ENCODE measurements around the gene C10orf90.

The C10orf90 gene

DNA sequence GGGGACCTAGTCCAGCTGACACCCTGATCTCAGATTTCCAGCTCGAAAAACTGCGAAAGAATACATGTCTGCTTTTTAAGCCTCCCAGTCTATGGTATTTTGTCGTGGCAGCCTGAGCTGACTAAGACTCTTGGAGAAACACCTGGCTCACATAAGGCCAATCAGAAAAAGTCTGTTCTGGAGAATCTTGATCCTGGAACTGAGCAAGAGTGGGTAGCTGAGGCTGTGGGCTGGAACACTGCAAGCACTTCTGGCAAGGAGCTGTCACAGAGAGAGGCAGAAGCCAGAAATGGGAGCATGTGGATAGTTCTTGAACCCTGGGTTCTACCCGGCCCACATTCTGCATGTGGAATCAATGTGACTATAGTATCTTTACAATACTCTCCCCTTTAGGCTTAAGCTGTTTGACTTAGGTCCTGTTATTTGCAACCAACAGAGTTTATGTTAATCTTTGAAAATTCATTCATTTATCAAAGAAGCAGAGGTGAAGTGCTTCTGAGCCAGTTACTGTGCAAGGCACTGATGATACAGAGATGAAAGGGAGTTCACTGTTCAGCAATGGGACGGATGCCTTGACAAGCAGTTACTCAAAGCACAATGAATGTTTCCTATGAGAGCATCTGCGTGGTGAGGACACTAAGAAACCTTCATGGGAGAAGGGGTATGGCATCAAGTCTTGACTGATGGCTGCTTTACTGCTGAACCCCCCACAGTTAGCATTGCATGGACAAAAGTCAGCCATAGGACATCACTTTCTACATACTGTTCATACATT is 4.4 kb upstream of the C10orf90 start:
- no peak for DNase-seq (ENCODE audit: low spot score)

DNA sequence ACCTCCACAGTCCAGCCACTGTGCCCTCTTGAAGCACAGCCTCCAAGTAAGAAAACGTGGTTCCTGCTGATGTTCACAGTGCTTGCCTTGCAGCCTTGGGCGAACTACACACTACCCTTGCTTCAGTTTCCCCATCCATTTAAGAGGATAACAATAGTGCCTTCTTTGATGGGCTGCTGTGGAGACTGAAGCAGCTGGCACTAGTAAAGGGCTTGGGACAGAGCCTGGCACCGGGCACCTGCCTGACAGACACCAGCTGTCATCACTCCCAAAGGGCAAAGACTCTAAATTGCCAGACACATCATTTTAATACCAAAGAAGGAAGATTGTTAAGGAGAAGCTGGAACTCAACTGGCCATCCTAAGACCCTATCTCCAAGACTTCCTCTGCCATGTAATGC is 3.1 kb upstream of the C10orf90 start:
- no peak for DNase-seq (ENCODE audit: low spot score)

DNA sequence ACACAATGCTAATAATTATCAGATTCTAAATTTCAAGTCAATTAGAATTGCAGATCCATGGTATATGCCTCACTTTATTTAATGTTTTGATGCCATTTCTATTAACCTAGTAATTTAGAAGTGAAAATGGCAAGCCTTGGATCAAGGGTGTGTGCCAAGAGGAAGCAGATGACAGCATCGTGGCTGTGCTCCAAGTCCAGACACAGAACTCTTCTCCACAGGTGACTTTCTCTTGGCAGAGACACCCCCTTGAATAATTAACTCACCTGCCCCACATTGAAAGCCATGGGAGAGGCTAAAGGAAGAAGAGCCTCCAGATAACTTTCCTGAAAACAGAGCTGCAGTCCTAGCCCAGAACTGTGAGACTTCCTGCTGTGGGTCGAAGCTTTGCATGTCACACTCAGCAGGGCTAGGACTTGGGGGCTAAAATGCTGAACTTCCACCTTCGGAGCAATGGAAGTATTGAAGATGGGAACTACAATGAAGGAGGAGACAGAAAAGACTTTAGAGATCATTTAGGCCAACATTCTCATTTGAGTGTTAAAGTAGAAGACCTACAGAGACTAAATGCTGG is 996 bp upstream of the C10orf90 start:
- no peak for DNase-seq (ENCODE audit: low spot score)

DNA sequence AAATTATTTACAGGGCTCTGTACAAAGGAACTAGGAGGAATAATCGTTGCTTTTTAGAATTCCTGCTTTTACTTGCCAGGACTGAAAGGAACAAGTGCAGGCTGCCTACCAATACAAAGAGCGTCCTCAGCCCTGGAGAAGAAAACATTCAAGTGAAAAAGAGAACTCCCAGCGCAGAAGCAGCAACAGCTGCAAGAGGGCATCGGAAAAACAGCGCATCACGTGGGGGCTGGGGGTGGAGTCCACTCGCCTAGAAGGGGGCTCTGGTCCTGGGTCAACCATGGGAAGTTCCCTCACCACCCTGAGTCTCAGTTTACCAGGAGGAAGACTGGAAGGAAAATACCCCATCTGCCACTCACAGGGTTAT is 385 bp upstream of the C10orf90 start:
- no peak for DNase-seq (ENCODE audit: low spot score)

GRCh38 chr10:126669168-126669567 is 1.3 kb downstream of the C10orf90 start:
- DNase-seq (ENCODE audit: low spot score): no peak

DNA sequence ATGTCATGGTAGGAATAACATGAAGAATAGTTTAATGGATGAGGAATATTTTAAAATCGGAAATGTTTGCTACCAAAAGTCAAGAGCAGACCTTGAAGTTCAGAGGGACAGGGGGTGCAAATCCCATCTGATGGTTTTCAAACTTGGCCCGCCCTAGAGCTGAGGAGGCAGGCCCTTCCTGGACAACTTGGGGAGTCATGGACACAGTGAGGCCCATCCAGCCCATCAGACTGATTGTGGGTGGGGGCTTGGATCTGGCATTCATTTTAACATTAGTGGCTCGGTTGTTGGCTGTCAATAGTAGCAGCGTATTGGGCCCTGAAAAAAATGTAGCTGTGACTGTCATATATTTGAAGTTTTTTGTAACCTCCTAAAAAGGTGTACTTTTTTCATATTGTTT is 2.0 kb downstream of the C10orf90 start:
- DNase-seq (ENCODE audit: low spot score): no peak

GRCh38 chr10:126667568-126667967 is 2.9 kb downstream of the C10orf90 start:
- no peak for DNase-seq (ENCODE audit: low spot score)

GRCh38 chr10:126665207-126665606 is 5.3 kb downstream of the C10orf90 start:
- no peak for DNase-seq (ENCODE audit: low spot score)

DNA sequence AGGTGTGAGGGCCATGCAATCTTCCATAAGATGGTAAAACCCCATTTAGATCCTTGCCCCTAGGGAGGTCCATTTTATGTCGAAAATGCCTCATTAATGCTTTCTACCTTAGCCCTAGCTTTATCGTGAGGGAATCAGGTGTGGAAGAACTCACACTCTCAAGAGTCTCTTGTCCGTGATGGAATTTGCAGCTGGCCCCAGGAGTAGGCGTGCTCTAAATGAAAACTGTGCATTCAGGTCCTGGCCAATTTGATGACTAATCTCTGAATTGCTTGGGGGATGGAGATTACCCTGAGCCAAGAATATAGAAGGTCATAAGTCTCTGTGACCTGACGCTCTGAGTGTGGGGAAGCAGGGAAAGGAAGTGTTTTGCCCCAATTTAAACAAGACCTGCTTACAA is 6.6 kb downstream of the C10orf90 start:
- DNase-seq (ENCODE audit: low spot score): peak; percentile 2

- peak; percentile 21 for DNase-seq (ENCODE audit: low spot score)
These were observed 7.2 kb downstream of the C10orf90 start for GRCh38 chr10:126663328-126663727.

DNA sequence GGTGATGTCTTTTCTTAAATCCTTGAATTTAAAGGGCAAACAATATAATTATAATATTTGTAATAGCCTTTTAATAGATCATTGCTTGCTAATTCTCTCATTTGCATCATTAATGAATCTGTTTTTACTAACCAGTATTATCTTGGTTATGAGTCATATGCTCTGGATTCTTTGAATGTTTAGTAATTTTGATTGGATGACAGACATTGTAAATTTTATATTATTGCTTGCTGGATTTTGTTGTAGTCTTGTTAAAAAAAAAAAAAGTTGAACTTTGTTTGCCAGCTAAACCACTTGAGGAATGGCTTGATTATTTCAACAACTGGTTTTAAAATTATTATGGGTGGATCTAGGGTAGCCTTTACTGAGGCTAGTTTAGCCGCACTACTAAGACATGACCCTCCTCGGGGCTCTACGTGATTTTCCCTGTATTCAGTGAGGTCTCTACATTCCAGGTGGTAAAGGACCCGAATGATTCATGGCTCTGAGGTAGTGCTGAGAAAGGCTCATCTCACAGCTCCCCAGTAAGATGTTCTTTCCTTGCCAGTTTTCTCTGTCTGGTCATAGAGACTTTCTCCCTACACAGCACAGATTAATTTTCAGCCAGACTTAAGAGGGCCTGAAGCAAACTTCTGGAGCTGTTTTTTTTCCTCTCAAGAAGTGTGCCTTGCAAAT is 8.5 kb downstream of the C10orf90 start:
- no peak for DNase-seq (ENCODE audit: low spot score)

GRCh38 chr10:126661356-126661755 is 9.1 kb downstream of the C10orf90 start:
- no peak for DNase-seq (ENCODE audit: low spot score)

GRCh38 chr10:126659750-126660149 is 10.7 kb downstream of the C10orf90 start:
- DNase-seq (ENCODE audit: low spot score): no peak

DNA sequence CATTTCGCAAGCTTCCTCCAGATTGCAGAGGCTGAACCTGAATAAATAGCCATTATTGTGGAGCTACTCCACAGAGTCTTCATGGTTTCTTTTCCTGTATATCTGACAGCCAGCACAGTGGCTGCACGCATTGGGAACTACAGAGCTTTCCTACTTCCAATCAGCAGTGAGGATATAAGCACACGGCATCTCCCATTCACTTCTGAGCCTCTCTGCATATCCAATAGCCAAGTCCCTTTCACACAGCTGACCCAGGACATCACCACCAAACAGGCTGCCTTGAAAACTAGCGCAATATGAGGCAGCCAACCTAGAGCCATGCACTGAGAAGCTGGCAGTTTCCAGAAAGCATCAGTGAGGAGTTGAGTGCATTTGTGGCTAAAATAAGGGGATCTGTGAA is 11.6 kb downstream of the C10orf90 start:
- DNase-seq (ENCODE audit: low spot score): no peak

DNA sequence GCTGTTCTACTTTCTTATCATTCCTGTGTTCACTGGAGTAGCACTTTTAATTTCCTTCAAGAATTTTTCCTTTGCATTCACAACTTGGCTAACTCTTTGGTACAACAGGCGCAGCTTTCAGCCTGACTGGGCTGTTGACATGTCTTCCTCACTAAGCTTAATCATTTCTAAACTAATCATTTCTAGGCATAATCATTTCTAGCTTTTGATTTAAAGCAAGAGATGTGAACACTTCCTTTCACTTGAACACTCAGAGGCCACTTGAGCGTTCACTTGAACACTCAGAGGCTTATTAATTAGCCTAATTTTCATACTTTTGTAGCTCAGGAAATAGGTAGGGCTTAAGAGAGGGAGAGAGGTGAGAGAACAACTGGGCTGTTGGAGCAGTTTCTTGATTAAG is 15.9 kb downstream of the C10orf90 start:
- DNase-seq (ENCODE audit: low spot score): no peak

- no peak for DNase-seq (ENCODE audit: low spot score)
These were observed 19.0 kb downstream of the C10orf90 start for GRCh38 chr10:126651467-126651866.

- no peak for DNase-seq (ENCODE audit: low spot score)
These were observed 20.3 kb downstream of the C10orf90 start for GRCh38 chr10:126650161-126650560.

DNA sequence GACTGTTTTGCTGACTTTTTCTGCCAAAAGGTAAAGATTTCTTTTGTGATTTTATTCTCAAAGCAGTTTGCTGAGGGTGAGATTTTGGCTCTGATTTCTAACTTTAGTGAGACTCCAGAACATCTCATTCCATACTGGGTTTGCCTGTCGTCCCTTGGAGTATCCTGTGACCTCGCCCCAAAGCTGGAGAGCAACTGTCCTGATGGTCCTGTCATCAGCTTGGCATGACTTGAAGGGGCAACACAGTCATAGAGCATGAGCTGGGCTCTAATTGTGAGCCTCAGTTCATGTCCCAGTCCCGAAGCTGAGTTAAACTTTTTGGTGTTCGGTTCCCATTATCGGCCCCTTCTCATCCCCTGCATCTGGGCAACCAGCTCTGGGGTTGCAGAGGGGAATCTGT is 23.4 kb downstream of the C10orf90 start:
- no peak for DNase-seq (ENCODE audit: low spot score)

DNA sequence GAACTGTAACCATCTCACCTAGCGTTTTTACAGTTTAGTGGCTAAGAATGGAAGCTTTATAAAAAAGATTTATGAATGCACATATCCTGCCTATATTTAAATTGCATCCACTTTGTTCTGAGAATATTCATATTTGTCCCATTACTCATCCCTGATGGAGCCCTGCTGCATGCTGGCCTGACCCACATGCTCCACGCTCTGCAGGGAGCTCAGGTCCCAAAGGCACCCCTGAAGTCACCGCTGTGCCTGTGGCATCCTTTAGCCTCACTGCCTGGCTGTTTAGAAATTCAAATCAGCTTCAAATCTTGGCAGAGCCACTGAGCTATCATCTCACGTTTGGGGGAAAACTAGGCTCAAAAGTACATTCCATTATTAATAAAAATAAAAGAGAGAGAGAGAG is 24.4 kb downstream of the C10orf90 start:
- DNase-seq (ENCODE audit: low spot score): no peak

DNA sequence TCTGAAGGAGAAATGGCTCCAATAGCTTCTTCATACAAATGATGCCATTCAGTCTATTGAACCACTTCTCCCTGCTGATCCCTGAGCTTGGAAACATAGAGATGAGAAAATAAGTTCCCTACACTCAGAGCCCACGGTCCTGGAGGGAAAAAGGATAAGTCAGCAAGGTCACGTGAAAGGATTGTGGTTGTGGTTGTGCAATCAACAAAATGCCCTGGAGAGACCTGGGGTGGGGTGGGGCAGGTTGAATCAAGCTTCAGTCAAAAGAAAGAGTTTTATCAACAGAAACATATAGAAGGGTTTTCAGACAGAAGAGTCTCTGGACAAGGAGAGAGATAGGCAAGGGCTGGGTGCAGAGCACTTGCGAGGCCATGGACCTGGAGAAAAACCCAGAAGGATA is 30.1 kb downstream of the C10orf90 start:
- DNase-seq (ENCODE audit: low spot score): no peak

DNA sequence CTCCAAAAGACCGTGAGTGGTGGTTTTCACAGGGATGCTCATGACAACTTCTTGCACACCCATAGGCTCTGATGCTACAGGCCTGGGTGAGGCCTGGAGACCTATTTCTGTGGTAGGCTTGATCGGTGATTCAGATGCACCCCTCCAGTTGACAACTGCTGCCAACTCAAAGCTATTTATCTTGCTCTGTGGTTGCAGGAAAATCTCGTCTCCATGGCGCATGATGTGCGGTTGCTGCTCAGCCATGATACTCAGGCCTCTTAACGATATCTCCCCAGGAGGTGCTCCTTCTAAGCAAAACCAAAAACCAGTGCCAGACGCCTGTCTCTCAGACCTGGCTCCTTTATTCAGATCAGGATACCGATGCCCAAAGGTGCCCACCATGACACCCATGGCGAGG is 31.4 kb downstream of the C10orf90 start:
- DNase-seq (ENCODE audit: low spot score): no peak

GRCh38 chr10:126638542-126638941 is 32.0 kb downstream of the C10orf90 start:
- DNase-seq (ENCODE audit: low spot score): no peak

GRCh38 chr10:126637501-126637900 is 33.0 kb downstream of the C10orf90 start:
- DNase-seq (ENCODE audit: low spot score): no peak

- no peak for DNase-seq (ENCODE audit: low spot score)
These were observed 35.6 kb downstream of the C10orf90 start for GRCh38 chr10:126634911-126635310.

Data from kidney capillary endothelial cell (primary cell).